Trophoblast cell (in vitro differentiated cells and primary cell): ENCODE data around the gene JPH3.

ENCODE experiments used
- DNase-seq, 2 donors: peaks; one replicate each; pipeline ENCODE4 v3.0.0-alpha.2; 2016
- H2AFZ ChIP-seq: 2 replicates; pipeline ENCODE4 v1.6.1; 2013; ENCODE audit warnings: low read length, moderate library complexity, mild to moderate bottlenecking; ENCODE audit not compliant: insufficient read depth, poor library complexity
- H2AK5ac ChIP-seq: 2 replicates; pipeline ENCODE4 v1.6.1; 2013; ENCODE audit warnings: mild to moderate bottlenecking, low read length
- H2BK120ac ChIP-seq: 2 replicates; pipeline ENCODE4 v1.6.1; 2013; ENCODE audit warnings: low read length, mild to moderate bottlenecking, moderate library complexity; ENCODE audit not compliant: insufficient read depth, poor library complexity
- H2BK12ac ChIP-seq: 2 replicates; pipeline ENCODE4 v1.6.1; 2013; ENCODE audit warnings: mild to moderate bottlenecking, low read length, moderate library complexity
- H2BK5ac ChIP-seq: 2 replicates; pipeline ENCODE4 v1.6.1; 2013; ENCODE audit warnings: low read length, low read depth, moderate library complexity, mild to moderate bottlenecking; ENCODE audit not compliant: poor library complexity
- H3K14ac ChIP-seq: 2 replicates; pipeline ENCODE4 v1.6.1; 2013; ENCODE audit warnings: mild to moderate bottlenecking, low read length
- H3K18ac ChIP-seq: 2 replicates; pipeline ENCODE4 v1.6.1; 2013; ENCODE audit warnings: mild to moderate bottlenecking, low read length
- H3K23ac ChIP-seq: 2 replicates; pipeline ENCODE4 v1.6.1; 2013; ENCODE audit warnings: low read length
- H3K27ac ChIP-seq: 2 replicates; pipeline ENCODE4 v1.5.1; 2013; ENCODE audit warnings: low read depth, mild to moderate bottlenecking, inconsistent platforms, low read length, moderate library complexity
- H3K27me3 ChIP-seq: 2 replicates; pipeline ENCODE4 v1.6.1; 2013; ENCODE audit warnings: inconsistent platforms, mild to moderate bottlenecking, low read length, moderate library complexity; ENCODE audit not compliant: insufficient read depth
- H3K36me3 ChIP-seq, 2 experiments: 1 replicate in 1 of 2; 2 replicates in 1 of 2; pipeline ENCODE4 v1.6.1; 2013; ENCODE audit warnings: low read length in 2 of 2, mild to moderate bottlenecking in 2 of 2, moderate library complexity in 1 of 2; ENCODE audit not compliant: insufficient read depth in 2 of 2, control insufficient read depth in 1 of 2
- H3K4ac ChIP-seq: 2 replicates; pipeline ENCODE4 v1.6.1; 2013; ENCODE audit warnings: low read depth, mild to moderate bottlenecking, low read length, moderate library complexity
- H3K4me1 ChIP-seq, 2 experiments: 1 replicate in 1 of 2; 2 replicates in 1 of 2; pipeline ENCODE4 v1.6.1; 2013; ENCODE audit warnings: low read length in 2 of 2, mild to moderate bottlenecking in 2 of 2, moderate library complexity in 1 of 2; ENCODE audit not compliant: insufficient read depth in 2 of 2, control insufficient read depth in 1 of 2
- H3K4me2 ChIP-seq: 2 replicates; pipeline ENCODE4 v1.6.1; 2013; ENCODE audit warnings: inconsistent platforms, mild to moderate bottlenecking, low read length, moderate library complexity
- H3K4me3 ChIP-seq: 2 replicates; pipeline ENCODE4 v1.5.1; 2013; ENCODE audit warnings: mild to moderate bottlenecking, low read depth, low read length, inconsistent platforms
- H3K79me1 ChIP-seq: one replicate; pipeline ENCODE4 v1.6.1; 2013; ENCODE audit warnings: low read length
- H3K79me2 ChIP-seq: 2 replicates; pipeline ENCODE4 v1.6.1; 2013; ENCODE audit warnings: low read length, mild to moderate bottlenecking; ENCODE audit not compliant: control insufficient read depth, insufficient read depth, poor library complexity
- H3K9ac ChIP-seq: 2 replicates; pipeline ENCODE4 v1.6.1; 2013; ENCODE audit warnings: mild to moderate bottlenecking, low read length
- H3K9me3 ChIP-seq: 2 replicates; pipeline ENCODE4 v1.6.1; 2013; ENCODE audit warnings: low read depth, mild to moderate bottlenecking, control low read depth, inconsistent platforms, low read length; ENCODE audit not compliant: insufficient read depth
- H4K12ac ChIP-seq: 2 replicates; pipeline ENCODE4 v1.6.1; 2013; ENCODE audit warnings: low read depth, mild to moderate bottlenecking, low read length, moderate library complexity
- H4K8ac ChIP-seq: 2 replicates; pipeline ENCODE4 v1.6.1; 2013; ENCODE audit warnings: low read depth, mild to moderate bottlenecking, low read length, moderate library complexity
- H4K91ac ChIP-seq: one replicate; pipeline ENCODE4 v1.6.1; 2013; ENCODE audit warnings: low read depth, mild to moderate bottlenecking, low read length, moderate library complexity
- WGBS: extraction: QIAGEN DNeasy Blood & Tissue Kit; methylation state at CpG from one replicate; pipeline ENCODE4 v1.1.7; 2013; ENCODE audit warnings: missing lambda C conversion rate; ENCODE audit not compliant: insufficient read length, insufficient coverage; ENCODE audit errors: extremely low coverage; 5-methylcytosine and 5-hydroxymethylcytosine counted together

The JPH3 gene

GRCh38 chr16:87661561-87661960 lies 59.3 kb downstream of the JPH3 start:
- Histone ChIP-seq H2AK5ac (no peak overlapping the region), H3K4ac (no peak overlapping the region), H3K27ac (no peak overlapping the region), H3K4me2 (no peak overlapping the region), H3K79me1 (no peaks in the 10 kb centered on the region), H3K36me3 (no peaks in the 10 kb centered on the region), H3K9ac (no peak overlapping the region), H2BK120ac (no peak overlapping the region), H2BK5ac (no peak overlapping the region), H3K4me3 (no peak overlapping the region), H2AFZ (no peak overlapping the region), H3K23ac (no peak overlapping the region), H3K4me1 (no peaks in the 10 kb centered on the region), H3K9me3 (no peaks in the 10 kb centered on the region), H3K14ac (no peak overlapping the region), H4K12ac (no peak overlapping the region), H3K79me2 (no peaks in the 10 kb centered on the region), H4K8ac (no peak overlapping the region), H4K91ac (no peak overlapping the region), H3K27me3 (no peaks in the 10 kb centered on the region), H3K18ac (no peak overlapping the region), H2BK12ac (no peak overlapping the region)
- WGBS, result no CpG with 5 or more reads among the region's 16 CpGs
- peak; percentile 19 to 62 for DNase-seq

DNA sequence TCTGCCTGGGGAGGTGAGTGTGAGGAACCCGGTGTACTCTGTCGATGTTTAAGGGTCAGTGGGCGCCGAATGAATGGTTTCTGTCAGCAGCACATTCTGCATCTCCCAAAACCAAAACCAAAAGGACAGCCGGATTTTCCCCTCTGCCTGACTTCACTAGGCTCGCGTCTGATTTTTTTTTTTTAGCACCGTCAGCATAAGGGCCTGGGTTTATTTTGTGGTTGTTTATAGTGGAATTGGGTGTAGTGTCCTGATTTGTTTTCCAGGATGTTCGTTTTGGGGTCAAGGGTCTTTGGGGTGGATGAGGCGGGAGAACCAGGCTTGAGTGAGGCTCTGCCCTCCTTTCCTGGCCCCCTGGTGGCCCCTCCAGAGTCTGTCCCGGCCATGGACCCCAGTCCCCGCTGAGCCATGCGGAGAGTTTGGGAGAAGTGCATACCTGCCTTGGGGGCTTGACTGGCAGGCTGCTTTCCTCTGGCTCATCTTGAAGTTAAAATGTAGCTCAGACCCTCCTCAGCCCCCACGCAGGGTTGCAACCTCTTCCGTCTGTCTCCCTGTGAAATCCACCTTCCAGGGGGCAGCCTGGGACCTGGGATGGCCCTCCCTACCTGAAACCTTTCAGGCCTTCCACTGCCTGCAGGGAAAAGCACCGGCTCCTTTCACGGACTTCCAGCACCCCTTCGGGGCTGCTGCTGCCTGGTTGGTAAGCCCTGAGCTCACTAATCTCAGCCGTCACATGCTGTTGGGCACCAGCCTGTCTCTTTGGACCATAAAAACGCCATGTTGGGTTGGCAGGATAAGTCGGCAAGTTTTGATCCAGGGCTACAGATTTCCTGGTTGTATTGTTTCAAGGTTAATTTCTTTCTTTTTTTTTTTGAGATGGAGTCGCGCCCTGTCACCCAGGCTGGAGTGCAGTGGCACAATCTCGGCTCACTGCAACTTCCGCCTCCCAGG lies 60.2 kb downstream of the JPH3 start:
- Histone ChIP-seq H3K79me1 (no peaks in the 10 kb centered on the region), H3K14ac (no peak overlapping the region), H3K4ac (no peak overlapping the region), H3K18ac (no peak overlapping the region), H4K8ac (no peak overlapping the region), H3K36me3 (no peaks in the 10 kb centered on the region), H3K9me3 (no peaks in the 10 kb centered on the region), H3K23ac (no peak overlapping the region), H3K4me1 (no peaks in the 10 kb centered on the region), H2BK5ac (no peak overlapping the region), H3K4me2 (no peak overlapping the region), H3K79me2 (no peaks in the 10 kb centered on the region), H3K9ac (no peak overlapping the region), H2AFZ (no peak overlapping the region), H2AK5ac (no peak overlapping the region), H3K27me3 (no peaks in the 10 kb centered on the region), H2BK12ac (no peak overlapping the region), H4K91ac (no peak overlapping the region), H3K4me3 (no peak overlapping the region), H2BK120ac (no peak overlapping the region), H4K12ac (no peak overlapping the region), H3K27ac (no peak overlapping the region)
- no peak for DNase-seq
- WGBS, result no CpG with 5 or more reads among the region's 25 CpGs

- Histone ChIP-seq H3K27ac (no peak overlapping the region), H2AFZ (no peak overlapping the region), H3K36me3 (no peaks in the 10 kb centered on the region), H2AK5ac (no peak overlapping the region), H3K18ac (no peak overlapping the region), H2BK12ac (no peak overlapping the region), H3K4me1 (no peaks in the 10 kb centered on the region), H4K12ac (no peak overlapping the region), H3K27me3 (no peaks in the 10 kb centered on the region), H3K4ac (no peak overlapping the region), H4K8ac (no peak overlapping the region), H2BK5ac (no peak overlapping the region), H2BK120ac (no peak overlapping the region), H3K9me3 (no peaks in the 10 kb centered on the region), H3K79me2 (no peaks in the 10 kb centered on the region), H3K4me3 (no peak overlapping the region), H3K4me2 (no peak overlapping the region), H3K14ac (no peak overlapping the region), H3K23ac (no peak overlapping the region), H3K9ac (no peak overlapping the region), H4K91ac (no peak overlapping the region), H3K79me1 (no peaks in the 10 kb centered on the region)
- DNase-seq, result no peak
- no CpG with 5 or more reads among the region's 11 CpGs for WGBS
Observed at GRCh38 chr16:87664792-87665191, 62.5 kb downstream of the JPH3 start.

DNA sequence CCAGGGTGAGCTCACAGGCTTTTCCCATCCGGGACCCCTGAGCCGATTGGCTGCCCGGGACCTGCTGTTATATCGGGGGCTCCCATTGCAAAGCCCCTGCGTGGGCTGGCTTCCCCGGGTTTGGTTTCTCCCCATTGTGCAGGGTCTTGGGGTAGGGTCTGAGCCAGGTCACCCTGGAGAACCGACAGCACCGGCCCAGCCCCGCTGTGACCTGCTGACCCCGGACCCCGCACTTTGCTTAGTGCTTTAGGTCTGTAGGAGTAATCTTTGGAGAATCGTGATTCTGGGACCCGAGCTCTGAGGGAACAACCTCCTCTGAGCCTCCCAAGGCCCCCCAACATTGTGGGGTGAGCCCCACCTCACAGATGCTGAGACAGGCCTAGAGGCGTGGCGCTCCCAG lies 62.9 kb downstream of the JPH3 start:
- Histone ChIP-seq H4K8ac (no peak overlapping the region), H3K9ac (no peak overlapping the region), H4K12ac (no peak overlapping the region), H2BK12ac (no peak overlapping the region), H3K9me3 (no peaks in the 10 kb centered on the region), H3K4me2 (no peak overlapping the region), H3K36me3 (no peaks in the 10 kb centered on the region), H3K27me3 (no peaks in the 10 kb centered on the region), H2BK5ac (no peak overlapping the region), H3K18ac (no peak overlapping the region), H4K91ac (no peak overlapping the region), H3K4me1 (no peaks in the 10 kb centered on the region), H3K27ac (no peak overlapping the region), H2AFZ (no peak overlapping the region), H3K14ac (no peak overlapping the region), H3K23ac (no peak overlapping the region), H3K79me2 (no peaks in the 10 kb centered on the region), H2AK5ac (no peak overlapping the region), H3K79me1 (no peaks in the 10 kb centered on the region), H3K4me3 (no peak overlapping the region), H3K4ac (no peak overlapping the region), H2BK120ac (no peak overlapping the region)
- WGBS, result no CpG with 5 or more reads among the region's 15 CpGs
- DNase-seq, result no peak
